GM18511 (cell line): ENCODE measurements around the gene LAMA1.

Source experiments
- ATAC-seq: cut with Tn5 transposase; IDR thresholded peaks from one replicate; pipeline ENCODE4 v1.9.1; 2021; ENCODE audit warnings: mild to moderate bottlenecking, moderate library complexity; ENCODE audit not compliant: unreplicated experiment

The LAMA1 gene

DNA sequence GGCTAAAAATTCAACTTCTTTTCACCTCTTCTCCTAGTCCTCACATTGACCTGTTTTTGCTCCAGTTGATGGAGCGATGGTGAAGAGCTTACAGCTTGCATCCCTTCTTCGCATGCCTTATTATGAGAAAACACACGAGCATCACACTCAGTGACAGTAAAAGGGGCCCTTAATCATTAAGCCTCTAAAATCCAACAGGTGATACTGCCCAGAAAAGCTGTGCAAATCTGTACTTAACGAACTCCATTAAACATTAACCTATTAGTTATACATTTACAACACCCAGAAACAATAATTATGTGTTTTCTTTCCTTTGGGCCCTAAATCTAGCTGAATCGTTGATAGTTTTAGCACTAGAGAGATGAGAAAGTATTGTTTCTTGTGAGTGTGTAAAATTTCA, 54.8 kb downstream of the LAMA1 start:
- no peak for ATAC-seq

DNA sequence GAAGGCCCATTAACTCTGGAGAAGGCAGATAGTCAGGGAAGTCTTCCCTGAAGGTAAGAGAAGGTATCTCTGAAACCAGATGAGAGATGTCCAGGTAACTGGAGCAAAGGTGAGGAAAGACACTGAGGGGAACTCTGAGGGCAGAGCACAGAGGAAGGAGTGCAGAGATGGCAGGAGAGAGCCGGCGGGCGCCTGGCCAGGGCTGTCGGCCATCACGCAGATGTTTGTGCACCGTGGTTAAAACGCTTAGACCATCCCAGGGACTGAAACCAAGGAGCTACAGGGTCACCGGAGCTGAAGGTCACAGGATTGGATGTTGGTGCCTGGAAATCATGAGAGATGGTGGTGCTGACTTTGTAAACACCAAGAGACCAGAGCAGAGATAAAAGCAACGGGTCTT, 55.4 kb downstream of the LAMA1 start:
- no peak for ATAC-seq

DNA sequence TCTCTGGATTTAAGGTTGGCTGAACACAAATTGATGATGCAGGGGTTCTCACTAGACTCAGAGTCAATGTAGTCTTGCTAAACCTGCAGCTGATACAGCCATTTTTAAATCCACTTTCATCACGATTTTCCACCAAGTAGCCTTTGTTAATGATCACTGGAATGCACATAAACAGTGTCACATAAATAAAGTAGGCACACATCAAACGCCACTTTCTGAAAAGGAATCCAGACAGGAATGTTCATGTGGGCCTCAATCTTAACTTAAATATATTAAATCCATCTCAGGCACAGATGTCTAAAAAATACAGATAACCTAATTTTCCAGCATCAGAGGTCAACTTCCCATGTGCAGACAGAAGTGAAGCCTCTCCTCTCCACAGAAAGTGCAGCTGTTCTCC, 58.3 kb downstream of the LAMA1 start:
- ATAC-seq: no peak

DNA sequence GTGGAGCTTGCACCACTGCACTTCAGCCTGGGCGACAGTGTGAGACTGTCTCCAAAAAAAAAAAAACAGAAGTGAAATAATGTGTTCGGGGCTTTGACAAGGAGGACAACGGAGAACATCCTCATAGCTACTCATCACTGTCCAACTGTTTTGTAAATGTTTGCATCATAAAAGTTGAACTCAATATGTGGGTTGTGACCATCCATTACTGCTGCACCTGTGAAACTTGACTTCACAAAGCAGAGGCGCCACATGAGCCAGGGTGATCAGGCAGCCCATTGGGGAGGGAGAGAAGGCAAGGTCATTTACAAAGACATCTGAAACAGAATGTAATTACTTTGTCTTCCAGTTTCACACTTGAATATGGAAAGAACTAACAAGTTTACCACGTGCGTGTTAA, 61.6 kb downstream of the LAMA1 start:
- ATAC-seq: no peak

DNA sequence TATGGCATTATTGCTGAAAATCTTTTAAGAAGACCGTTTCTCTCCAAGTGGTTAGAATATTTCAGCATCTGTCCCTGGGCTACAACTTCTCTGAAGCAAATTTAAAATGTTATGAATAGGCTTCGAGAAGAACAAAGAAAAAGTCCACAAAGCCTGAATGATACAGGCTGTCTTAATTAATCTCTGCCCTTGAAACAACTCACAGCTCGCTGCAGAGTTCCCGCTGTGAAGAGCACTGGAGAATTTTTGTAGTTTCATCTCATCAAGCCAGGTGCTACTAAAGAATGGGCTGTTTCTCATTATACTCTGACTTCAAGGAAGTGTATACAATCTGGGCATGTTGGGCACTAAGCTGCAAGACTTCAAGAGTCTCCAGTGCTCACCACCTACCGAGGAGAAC, 67.6 kb downstream of the LAMA1 start:
- no peak for ATAC-seq

DNA sequence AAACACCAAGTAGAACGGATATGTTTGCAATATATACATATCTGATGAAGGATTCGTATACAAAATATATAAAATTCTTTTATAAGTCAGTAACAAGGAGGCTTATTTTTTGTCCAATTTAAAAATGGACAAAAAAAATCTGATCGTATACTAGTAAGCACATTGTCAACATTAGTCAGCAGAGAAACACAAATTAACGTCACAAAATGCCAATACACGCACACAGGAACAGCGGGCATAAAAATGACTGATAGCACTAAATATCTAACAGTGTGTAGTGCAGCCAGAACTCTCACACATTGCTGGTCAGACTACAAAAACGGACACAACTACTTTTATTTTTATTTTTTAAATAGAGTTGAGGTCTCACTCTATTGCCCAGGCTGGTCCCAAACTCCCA, 69.5 kb downstream of the LAMA1 start:
- no peak for ATAC-seq

DNA sequence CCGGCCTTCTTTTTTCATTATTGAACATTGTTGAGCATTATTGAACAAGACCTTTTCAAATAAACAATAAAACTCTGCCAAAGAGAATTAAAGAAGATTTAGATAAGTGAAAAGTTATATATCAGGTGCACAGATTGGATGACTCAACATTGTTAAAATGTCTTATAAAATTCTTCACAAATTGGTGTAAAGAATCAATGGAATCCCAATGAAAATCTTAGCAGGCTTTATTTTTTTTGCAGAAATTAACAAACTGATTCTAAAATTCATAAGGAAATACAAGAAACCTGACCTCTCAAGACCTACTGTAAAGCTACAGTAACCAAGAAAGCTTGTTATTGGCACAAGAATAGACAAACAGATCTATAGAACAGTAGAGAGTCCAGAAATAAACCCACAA, 70.3 kb downstream of the LAMA1 start:
- ATAC-seq: no peak

DNA sequence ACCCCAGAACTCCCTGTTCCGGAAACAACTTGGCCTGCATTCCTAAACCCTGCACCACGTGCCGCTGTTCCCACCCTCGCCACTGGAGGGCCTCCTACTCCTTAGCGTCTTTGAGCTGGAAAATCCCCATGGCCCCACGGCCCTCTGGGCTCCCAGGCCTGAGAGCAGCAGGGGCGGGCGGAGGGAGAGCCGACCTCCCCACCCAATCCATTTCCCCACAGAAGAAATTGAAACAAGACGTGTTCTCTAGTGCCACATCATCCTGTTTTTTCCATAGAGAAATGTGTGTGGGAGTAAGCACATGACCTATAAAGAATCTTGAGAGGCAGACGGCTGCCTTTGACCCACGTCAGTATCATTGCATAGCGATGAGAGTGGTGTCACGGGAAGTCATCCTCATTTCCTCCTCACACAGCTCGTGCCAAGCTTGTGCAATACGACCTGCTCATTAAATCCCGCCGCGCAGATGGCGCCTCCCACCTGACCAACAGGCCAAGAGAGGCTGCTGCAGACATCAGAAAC, 79.2 kb downstream of the LAMA1 start:
- no peak for ATAC-seq

DNA sequence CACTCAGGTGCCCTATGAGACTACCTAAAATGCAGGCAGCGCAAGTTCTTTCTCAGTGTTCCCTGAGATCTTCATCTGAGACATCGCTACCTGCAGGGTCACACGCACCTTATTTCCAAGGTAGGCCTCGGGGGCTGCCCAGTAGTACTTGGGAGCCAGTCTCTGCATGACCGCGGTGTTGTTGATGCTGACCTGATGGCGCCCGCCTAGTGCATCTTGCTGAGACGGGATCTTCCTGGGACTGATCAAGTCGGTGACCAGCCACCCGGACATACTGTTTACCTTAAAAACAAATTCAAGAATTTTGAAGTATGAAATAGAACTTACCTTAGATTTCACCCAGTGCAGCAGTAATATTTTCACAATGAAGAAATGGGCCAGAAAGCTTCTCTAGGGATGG, 80.1 kb downstream of the LAMA1 start:
- no peak for ATAC-seq

DNA sequence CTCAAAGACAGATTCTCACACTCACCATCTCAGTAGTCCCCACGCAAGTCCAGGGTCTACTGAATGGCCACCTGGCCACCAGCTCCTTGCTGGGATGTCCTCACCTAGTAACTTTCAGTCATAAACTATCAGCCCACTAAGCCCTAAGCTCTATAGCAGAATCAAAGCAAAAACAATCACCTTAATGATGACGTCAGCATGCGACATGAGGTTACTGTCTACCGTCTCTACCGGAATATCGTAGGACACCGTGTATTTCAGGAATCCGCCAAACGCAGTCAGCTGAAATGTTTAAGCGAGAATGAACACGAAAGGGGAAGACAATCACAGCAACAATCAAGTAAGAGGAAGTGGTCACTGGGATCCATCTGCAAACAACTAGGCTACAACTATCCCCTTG, 81.8 kb downstream of the LAMA1 start:
- ATAC-seq: no peak

DNA sequence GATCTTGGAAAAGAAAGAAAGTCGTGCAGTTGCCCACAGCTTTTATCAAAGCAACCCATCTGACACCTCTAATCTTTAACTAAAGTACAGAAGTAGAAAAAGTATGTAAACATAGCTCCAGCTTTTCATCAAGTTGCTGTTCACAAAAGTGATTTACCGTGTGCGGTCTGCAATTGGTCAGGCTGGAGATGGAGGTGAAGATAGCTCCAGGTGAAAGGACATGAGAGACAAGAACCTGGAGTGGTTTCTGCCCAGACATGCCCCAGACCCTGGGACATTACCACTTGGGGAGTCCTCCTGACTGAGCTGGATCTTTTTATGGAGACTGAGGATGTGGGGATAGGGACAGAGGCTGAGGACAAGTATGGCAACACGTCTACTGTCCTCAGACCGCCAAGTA, 82.7 kb downstream of the LAMA1 start:
- no peak for ATAC-seq

DNA sequence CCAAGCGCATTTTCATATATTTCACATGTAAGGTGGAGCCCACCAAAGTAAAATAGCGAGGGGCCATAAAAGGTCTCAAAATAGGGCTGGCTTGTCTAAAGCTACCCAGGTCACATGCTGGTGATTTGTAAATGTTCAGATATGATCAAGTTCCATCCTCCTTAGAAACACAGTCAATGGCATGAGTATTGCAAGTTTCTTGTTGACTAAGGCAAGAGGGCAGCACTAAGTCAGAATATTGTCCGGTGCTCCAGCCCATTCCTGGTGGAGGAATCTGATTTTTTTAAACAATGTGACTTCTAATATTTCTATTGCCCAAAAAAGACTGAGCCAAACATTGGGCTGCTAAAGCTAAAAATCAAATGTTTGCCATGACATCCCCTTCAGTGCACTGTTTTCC, 85.1 kb downstream of the LAMA1 start:
- ATAC-seq: no peak

DNA sequence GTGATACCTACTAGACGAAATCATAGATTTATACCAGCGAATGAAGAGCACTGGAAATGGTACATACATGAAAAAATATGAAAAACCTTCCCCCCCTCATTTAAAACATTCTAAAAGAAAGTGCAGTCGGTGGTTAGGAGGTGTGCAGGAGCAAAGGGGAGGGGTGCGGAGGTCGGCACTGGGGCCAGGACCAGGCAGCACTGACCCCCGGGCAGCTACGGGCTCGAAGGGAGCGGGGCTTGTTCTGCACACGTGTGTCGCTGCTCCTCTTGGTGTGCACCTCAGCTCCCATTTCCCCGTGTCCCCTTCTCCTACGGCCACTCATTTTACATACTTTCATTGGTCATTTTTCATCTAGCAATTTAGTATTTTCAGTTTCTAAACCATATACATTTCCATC, 89.0 kb downstream of the LAMA1 start:
- ATAC-seq: no peak

DNA sequence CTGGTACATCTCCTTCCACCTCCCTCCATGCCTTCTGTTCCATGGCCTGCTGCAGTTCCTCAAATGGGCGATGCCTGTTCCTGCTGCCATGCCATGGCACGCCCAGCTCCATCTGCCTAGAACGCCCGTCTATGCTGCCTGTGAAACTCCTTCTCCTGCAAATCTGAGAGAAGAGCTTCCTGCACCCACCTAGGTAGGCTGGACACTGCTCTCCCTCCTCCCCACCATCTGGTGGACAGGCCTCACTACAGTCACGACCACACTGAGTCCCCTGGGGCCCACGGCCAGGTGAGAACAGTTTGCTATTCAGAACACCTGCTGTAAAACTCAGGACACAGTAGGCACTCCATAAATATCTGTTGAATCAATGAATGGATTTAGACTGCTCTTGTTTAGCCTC, 92.4 kb downstream of the LAMA1 start:
- ATAC-seq: no peak

DNA sequence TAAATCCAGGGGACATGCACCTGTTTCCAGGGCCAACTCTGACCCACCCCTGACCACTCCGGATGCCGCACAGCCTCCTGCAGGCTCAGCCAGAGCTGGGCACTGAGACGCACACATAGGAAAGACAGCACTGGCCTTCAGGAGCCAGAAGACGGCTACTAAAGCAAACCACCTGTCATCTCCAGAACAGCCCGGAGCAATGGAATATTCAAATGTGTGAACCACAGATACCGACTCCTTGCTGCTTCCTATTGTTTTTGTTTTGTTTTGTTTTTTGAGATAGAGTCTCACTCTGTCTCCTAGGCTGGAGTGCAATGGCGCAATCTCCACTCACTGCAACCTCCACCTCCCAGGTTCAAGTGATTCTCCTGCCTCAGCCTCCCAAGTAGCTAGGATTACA, 94.0 kb downstream of the LAMA1 start:
- ATAC-seq: no peak

DNA sequence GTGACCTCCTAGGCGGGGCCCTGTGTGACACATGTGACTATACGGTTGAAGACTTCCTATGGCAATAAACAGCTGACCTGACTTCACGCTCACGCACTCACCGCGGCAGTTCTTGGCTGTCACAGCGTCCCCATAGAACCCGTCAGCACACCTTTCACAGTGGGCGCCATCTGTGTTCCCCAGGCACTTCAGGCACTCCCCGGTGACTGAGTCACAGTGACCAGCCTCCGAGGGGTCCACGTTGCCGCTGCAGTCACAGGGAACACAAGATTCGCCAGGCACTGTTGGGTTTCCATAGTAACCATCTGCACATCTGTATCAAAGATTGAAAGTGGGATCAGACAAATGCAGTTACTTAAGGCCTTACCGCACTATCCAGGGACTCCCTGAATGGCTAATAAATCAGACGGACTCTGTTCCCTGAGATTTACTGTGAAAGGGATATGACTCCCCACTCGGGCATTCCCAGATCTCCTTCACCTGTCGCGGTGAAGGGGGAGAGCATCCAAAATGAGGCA, 94.5 kb downstream of the LAMA1 start:
- ATAC-seq: no peak

DNA sequence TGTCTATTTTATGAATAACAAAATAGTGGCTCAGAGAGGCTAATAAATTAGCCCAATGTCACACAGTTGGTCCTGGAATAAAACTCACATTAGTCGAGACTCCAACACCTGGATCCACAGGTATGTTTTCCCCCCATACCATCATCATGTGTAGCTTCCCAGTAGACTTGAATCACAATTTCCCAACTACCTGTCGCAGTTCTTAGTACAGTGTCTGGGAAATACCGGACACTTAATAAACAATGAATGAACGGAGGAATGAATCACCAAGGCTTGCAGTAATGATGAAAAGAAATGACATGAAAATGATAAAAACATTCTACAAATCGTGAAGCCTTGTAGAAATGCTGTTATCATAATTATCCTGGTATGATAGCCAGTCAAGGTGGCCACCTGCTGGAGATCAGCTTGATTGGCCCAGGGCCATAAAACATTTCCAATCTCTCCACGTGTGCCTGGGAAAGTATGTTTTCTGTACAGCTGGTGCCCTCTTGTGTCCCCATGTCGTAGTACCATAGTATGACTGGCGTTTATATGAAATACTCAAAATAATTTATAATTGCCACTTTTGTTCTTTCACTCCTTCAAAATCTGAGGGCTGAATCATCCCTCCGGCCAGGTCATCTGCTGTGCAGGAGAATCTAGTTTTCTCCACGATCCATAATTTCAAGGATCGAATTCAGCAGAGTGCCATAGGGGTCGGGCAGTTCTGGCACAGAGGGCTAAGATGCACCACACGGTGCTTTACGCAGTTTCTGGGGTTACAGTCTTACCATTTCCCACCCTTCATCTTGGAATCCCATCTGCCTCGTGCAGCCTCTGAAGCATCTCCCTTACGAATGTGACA, 95.4 kb downstream of the LAMA1 start:
- no peak for ATAC-seq

DNA sequence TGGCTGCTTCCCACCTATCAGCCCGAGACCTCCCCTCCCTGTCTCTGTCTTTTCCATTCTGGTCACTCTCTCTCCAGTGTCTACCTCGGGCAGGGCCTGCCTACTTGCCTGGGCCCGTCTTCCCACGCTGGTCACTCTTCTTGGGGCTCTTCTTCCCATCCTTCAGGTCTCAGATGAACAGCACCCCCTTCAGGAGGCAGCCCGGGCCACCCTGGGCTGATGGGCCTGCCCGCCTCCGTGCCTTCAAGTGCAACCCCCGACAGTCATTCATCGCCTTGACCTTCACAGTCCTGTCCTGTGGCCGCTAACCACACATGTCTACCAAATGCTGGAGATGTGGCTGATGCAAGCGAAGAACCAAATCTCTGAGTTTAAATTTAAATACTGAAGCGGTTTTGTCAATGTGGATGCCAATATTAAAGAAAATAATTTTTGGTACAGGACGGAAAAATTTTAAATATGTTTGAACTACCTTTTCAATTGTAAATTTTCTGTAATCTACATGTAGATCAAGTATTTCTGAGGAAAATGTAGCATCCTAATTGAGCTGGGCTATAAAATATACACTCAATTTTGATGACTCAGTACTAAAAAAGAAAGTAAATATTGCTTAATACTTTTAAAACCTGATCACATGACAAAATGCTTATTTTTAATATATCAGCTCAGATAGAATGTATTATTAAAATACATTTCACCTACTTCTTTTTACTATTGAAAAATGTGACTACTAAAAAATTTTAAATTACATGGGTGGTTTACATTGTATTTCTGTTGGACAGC, 96.4 kb downstream of the LAMA1 start:
- no peak for ATAC-seq

DNA sequence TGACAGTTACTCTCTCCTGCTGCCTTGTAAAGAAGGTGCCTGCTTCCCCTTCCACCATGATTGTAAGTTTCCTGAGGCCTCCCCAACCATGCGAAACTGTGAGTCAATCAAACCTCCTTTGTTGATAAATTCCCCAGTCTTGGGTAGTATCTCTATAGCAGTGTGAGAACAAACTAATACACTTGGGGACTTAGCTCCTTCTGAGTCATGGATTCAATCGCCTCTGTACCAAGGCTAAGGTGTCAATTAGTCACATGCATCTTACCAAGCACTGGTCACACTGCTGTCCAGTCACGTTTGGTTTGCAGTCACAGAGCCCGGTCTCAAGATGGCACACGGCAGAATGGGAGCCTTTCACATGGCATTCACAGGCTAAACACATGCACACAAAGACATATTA, 100.6 kb downstream of the LAMA1 start:
- ATAC-seq: no peak

DNA sequence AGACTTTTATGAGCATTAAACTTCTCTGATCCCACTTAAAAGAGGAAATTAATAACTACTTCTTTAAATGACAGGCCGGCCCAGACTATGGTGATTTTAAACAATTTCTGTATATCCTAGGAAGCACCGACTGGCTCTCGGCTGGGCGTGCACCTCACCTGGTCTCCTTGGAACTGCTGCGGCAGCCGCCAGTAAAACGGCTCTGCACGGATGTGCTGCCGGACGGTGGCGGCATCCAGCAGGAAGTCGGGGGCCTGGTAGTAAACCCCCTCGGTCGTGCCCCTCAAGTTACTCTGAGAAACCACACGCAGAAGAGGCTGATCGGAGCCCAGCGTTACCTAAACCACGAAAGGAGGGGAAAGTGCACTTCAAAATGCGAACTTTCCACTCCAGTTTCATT, 106.5 kb downstream of the LAMA1 start:
- no peak for ATAC-seq

DNA sequence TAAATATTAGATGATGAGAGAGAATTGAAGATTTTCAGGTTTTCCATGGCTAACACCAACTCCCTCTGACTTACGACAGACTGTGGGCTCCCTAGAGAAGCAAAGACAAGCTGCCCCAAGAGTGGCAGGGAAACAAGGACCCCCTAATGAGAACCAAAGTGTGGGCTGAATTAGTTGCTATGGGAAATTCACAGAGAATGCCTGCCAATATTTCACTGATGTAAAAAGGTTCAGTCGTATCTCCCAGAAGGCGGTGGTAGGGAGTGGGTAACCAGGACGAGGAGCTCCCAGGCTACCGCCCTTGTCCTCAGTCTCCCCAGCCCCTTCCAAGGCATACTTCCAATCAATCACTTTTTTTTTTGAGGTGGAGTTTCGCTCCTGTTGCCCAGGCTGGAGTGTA, 113.6 kb downstream of the LAMA1 start:
- ATAC-seq: no peak

DNA sequence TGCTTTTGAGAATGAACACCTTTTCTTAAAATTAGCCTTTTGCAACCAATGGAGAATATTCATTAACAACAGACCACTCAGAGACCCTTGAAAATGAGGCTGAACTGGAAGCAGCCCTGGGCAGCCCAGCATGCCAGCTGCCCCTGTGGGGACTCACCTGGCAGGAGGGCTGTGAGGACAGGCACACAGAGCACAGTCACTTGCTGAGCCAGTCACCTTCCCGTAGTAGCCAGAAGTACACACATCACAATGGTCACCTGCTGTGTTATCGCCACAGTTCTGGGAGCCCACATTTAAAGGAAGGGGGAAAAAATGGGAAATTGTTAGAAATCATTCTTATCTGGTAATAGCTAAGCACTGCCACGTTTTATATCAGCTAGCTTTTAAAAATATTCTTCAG, 115.5 kb downstream of the LAMA1 start:
- no peak for ATAC-seq
